NCI-H2196 (cell line): ENCODE measurements around the gene RPL29.

Experiments used
- DNase-seq: peaks from one replicate; lab custom pipeline; 2025; ENCODE audit not compliant: unreplicated experiment; lab: John Stamatoyannopoulos, UW

RPL29 gene

DNA sequence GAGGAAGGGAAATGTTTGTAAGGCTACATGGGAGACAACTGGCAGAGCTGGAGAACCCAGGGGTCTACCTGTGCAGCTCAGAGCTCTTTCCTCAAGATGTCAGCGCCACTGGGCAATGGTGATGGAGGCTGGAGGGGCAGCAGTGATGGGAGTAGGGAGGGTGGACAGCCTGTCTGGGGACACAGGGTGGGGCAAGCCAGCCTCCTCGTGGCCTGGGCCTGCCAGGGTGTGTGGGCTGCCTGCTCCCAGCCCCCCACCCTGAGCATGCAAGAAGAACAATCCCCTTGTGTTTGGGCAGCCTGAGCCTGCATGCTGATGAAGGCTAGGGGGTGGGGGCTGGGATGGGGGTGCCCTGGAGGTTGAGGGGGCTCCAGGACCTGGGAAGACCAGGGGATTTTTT lies 29.7 kb downstream of the RPL29 start:
- DNase-seq = no peak

GRCh38 chr3:51964521-51964920 lies 31.2 kb downstream of the RPL29 start:
- DNase-seq = no peak

DNA sequence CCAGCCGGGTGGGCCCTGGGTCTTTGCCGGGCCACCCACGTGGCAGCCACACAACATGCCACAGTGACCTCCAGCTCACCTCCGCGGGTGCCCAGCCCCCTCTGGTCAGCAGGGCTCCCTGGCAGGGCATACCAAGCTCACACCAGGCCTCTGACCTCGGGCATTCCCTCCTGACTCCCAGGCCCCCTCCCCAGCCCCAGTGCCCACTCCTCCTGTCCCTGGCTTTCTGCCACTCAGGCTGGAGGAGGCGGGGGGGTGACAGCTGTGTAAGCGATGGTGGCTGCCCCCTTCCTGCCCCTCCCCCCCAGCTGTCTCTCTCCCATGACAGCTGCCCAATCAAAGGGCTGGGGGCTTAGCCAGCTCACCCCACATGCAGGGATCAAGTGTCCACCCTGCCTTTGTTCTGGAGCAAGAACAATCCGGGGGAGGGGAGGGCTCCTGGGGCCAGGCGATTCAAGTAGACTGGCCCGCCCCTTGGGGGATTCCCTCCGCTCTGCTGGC lies 31.7 kb downstream of the RPL29 start:
- no peak for DNase-seq

- DNase-seq = no peak
Measured at GRCh38 chr3:51962854-51963530, 32.7 kb downstream of the RPL29 start.

GRCh38 chr3:51961602-51962569 lies 33.8 kb downstream of the RPL29 start:
- no peak for DNase-seq

DNA sequence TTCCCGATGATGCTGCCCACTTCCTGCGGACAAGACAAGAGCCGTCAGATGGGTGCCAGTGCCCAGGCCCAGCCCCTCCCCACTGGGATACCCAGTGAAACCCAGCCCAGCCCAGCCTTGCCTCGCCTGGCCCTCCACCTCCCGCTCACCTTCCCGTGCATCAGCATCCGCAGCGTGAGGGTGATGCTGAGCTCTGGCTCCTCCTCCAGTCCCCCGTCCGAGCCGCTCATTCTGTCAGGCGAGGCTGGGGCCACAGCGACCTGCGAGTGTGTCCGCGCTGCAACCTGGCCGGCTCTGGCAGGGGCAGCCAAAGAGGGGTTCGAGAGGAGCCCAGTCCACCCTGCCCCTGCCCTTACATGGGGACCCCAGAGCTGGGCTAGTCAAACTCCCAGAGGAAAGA lies 34.7 kb downstream of the RPL29 start:
- DNase-seq = no peak

DNA sequence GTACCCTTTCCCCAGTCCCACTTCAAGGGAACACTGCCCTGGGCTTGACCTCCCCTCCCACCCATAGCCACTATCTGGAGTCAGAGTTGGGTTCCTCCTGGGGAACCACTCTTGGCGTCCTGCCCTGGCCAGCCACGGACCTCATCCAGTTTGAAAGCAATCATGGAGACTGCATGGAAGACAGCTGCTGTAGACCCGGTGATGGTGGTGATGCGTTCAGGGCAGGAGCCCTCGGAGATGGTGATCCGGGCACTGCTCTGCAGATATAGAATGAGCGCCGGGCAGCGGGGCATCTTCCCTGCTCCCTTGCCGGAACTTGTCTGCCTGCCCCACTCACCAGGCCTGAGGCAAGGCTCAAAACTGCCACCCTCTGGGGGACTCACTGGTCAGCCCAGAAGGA lies 35.3 kb downstream of the RPL29 start:
- DNase-seq = no peak

DNA sequence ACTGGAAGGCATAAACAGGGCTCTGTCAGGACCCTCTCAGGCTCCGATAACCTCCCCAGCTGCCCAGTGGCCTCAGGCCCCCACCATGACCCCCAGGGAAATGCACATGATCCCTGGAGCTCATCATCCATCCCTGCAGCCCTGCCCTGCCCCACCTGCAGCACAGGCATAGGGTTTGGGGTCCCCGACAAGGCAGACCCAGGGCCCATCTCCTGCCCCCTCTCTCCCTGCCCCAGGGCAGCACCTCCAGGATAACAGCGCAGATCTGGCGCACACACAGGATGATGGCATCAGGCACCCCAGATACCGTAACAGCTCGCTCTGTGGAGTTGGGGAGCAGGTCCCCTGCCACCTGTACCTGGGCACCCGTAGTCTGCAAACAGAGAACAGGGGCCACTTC lies 36.0 kb downstream of the RPL29 start:
- no peak for DNase-seq

DNA sequence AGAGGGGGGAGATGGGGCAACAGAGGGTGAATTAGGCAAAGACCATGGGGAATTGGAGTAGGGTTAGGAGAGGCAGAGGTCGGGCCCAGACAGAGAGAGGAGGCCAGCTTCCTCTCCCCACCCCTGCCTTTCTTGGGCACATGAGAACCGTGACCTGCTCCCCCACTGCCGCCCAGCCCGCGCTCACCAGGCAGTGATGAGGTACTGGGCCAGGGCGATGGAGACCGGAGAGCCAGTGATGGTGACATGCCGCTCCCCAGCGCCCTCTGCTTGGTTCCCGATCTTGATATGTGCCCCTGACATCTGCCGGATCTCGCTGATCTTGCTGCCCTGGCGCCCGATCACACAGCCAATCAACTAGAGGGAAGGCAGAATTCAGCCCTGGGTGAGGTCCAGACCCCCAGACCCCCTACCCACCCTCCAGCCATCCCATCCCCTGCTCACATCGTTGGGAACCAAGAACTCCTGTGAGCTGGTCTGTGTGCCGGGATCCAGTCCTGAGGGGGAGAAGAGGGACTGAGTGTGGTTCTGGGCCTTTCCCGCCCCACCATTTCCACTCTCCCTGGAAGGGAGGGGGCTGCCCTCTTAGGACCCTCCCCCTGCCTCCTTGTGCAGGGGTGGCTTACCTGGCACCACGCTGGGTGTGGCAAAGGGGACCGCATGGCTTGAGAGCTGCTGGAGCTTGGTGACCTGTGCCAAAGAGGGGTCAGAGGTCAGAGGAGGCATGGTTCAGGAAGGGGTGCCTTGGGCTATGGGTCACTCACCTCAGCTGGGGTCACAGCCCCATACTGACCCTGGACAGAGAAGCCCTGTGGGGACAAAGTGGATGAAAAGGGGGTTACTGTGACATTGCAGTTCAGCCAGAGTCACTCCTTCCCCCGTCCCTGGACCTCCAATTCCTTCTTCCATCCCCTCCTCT lies 36.8 kb downstream of the RPL29 start:
- DNase-seq = no peak

- DNase-seq = no peak
Measured at GRCh38 chr3:51957520-51958205, 38.0 kb downstream of the RPL29 start.

DNA sequence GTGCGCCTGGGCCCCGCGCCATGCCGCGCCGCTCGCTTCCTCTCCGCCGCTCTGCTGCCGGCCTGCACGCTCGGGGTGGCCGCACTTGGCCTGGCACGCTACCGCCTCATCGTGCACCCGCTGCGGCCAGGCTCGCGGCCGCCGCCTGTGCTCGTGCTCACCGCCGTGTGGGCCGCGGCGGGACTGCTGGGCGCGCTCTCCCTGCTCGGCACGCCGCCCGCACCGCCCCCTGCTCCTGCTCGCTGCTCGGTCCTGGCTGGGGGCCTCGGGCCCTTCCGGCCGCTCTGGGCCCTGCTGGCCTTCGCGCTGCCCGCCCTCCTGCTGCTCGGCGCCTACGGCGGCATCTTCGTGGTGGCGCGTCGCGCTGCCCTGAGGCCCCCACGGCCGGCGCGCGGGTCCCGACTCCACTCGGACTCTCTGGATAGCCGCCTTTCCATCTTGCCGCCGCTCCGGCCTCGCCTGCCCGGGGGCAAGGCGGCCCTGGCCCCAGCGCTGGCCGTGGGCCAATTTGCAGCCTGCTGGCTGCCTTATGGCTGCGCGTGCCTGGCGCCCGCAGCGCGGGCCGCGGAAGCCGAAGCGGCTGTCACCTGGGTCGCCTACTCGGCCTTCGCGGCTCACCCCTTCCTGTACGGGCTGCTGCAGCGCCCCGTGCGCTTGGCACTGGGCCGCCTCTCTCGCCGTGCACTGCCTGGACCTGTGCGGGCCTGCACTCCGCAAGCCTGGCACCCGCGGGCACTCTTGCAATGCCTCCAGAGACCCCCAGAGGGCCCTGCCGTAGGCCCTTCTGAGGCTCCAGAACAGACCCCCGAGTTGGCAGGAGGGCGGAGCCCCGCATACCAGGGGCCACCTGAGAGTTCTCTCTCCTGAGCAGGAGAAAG lies 39.6 kb downstream of the RPL29 start:
- no peak for DNase-seq

DNA sequence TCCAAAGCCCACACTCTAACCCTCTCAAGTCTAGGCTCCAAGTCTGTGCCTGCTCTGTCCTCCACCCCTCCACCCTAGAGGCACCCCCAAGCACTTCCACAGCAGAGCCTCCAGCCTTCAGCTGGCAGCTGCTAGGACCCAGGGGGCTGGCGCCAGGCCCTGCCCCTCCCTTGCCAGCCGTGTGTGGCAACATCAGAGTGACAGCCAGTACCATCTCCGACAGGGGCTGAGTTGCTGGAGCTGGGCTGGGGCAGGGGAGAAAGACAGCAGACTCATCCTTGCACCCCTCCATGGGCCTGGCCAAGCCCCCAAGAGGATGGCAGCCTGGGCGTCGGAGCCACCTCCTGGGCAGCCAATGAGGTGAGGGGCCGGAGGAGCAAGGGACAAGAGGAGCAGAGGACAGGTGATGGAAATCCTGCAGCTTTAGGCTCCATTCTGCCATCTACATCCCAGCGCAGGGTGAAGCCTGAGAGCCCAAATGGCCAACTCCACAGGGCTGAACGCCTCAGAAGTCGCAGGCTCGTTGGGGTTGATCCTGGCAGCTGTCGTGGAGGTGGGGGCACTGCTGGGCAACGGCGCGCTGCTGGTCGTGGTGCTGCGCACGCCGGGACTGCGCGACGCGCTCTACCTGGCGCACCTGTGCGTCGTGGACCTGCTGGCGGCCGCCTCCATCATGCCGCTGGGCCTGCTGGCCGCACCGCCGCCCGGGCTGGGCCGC lies 40.4 kb downstream of the RPL29 start, which contains the start of gene GPR62:
TSS of gene GPR62 (plus strand) at position 207 of the 718 bp plus-strand sequence. CDS start at position 479, 272 bp downstream.
- DNase-seq = no peak

DNA sequence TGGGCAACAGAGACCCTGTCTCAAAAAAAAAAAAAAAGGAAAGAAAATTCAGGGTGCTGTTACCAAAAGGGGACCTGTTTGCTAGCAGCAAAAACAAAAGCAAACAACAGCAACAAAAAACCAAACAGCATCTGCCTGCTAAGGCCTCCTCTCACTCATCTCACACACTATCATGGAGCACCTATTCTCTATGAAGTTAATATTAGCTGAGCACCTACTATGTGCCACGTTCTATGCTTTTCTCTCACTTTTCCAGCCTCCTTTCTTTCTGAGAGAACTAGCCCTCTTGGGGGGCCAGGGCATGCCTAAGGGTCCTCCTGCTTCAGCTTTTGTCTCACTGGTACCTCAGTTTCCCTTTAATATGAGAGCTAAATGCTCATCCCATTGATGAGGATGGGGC lies 41.0 kb downstream of the RPL29 start:
- DNase-seq = no peak

DNA sequence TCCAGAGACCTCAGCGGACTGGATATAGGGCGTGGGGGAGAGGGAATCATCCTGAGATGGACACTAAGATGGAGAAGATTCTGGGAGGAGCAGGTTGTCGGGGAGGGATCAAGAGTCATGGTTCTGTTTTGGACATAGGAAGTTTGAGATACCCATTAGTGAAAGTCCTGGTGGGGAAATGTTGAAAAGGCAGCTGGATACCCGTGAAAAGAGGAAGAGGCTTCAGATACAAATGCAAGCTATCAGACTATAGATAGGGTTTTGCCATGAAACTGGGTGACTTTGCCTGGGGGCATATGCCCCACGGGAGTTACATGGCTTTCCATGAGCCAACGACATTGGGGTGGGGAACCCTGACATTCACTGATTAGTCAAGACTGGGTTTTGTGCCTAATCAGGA lies 41.6 kb downstream of the RPL29 start:
- DNase-seq = no peak

DNA sequence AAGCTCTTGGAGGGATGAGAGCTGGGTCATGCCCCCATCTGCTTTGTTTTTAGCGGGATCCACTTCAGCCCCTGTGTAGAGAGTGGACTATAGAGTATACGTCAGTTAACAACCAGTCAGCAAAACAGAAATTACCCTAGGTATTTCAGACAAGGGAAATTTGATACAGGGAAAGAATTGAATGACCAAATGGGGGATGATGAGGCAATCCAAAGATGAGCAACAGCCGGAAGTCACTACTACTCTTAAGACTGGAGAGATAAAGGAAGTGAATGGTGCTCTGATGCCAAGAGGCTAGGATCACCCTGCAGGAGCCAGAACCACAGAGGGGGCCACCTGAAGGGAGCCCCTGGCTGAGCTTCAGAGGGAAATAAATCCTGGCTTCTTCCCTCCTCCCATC lies 42.2 kb downstream of the RPL29 start:
- no peak for DNase-seq

DNA sequence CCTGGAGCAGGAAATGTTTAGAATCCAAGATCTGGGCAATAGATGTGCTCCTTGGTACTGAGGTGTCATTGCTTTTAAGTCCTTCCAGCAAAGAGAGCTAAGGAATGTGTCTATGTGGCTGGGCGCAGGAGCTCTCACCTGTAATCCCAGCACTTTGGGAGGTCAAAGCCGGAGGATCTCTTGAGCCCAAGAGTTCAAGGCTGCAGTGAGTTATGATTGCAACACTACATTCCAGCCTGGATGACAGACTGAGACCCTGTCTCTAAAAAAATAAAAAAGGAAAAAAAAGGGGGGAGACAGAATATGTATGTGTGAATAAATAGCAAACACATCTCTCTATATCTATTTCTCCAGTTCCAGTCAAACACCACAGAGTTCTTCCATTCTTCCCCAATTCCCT lies 44.8 kb downstream of the RPL29 start:
- DNase-seq = no peak

DNA sequence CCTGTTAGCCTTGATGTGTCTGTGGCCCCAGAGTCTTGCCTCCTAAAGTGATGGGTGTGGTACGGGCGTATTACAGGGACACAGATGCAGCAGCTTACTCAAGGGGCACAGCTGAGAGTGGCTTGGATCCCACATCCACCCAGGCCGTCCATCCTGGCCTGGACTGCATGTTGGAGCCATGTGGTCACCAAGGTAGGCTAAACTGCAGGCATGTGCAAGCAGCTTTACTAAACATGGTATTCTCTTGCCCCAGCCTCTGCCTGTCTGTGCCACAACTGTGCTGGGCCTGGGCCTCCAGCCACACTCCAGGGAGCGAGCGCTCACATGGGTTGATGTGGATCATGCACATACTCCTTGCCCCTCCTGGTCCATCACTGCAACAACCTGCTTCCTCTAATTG lies 46.6 kb downstream of the RPL29 start:
- no peak for DNase-seq

- no peak for DNase-seq
Measured at GRCh38 chr3:51948016-51948580, 47.6 kb downstream of the RPL29 start.
